Stimulated activated CD8-positive, alpha-beta memory T cell treated with anti-CD3 and anti-CD28 coated beads, Interleukin-4, amount 100 ng/mL, for 4 hours (primary cell): ENCODE data around the gene FSCN2.
"Not testable (repeated sequence)": the region's sequence is repeated elsewhere in the genome, so short reads cannot be mapped to it uniquely, and the experiment has no call there.

Experiments used
- DNase-seq, 2 donors: peaks; one replicate each; pipeline ENCODE4 v3.0.0-alpha.2; 2020; ENCODE audit warnings: low read depth in 2 of 2, low spot score in 1 of 2

Gene FSCN2

GRCh38 chr17:81573794-81574642, 45.8 kb downstream of the FSCN2 start:
- no peak for DNase-seq

- DNase-seq, result no peak
Measured at GRCh38 chr17:81574643-81574956, 46.4 kb downstream of the FSCN2 start.

DNA sequence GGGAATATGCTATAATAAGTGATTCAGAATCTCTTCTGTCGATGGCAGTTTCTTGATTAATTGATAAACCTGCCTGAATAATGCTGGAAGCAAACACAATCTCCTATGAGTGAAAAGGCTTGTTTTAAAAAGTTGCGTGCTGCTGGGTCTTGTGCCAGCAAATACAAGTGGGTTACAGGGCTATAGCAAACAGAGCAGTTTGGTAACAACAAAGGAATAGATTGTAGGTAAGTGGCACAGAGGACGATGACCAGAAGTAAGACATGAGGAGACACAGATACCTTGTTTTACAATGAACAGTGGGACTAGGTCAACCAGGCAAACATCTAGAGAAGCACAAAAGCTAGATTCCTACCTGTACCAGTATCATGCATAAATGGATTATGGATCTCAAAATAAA, 47.7 kb downstream of the FSCN2 start:
- DNase-seq, result no peak

DNA sequence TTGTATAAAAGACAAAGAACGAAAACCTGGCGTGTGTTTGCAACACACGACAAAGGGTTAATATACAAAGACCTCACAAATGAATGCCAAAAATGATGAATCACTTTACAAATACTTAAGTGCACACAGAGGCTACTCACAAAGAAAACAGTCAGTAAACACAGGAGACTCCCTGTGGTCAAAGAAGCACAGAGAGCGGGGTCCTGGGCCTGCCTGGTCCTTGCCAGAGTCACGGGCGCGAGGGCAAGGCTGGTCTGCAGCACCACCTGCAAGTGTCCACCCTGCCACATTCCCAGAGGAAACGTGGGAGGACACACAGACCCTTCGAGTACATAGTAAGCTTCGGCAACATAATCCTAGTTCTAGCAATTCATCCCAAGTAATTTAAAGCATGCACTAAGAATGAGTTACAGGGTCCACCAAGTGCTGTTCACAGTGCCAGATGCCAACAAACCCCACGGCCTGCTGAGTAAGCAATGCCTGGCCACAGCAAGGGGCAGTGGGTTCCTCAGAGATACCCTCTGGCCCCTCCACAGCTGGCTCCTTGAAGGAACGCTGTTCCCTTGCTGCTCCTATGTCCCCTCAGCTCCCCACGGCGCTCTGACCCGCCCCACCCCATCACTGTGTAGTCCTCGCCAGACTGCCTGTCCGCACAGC, 48.6 kb downstream of the FSCN2 start:
- no peak for DNase-seq

DNA sequence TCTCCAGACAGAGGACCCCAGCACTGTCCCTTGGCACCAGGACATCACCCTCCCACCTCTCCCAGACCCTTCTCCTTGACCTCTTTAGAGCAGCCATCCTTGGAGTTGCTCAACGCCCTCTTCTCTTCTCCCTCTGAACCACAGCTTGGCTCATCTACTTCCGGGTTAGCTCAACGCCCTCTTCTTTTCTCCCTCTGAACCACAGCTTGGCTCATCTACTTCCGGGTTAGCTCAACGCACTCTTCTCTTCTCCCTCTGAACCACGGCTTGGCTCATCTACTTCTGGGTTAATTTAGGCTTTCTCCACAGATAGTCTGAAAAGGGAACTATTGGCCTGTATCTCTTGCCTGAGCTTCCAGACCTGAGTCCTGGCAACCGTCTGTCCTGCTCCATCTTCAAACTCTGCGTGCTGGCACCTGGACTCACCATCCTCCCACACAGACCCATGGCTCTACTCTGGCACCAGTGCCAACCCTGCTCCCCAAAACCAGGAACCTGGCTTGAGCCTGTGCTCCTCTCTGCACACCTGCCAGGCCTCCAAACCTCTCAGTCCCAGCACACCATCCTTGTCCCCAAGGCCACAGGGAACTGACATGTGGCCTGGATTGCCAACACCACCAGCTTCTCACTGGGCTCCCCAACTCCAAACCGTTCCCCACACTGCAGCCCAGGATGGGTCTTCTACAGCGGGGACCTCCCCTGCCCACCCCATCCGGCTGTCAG, 49.3 kb downstream of the FSCN2 start:
- no peak for DNase-seq

DNA sequence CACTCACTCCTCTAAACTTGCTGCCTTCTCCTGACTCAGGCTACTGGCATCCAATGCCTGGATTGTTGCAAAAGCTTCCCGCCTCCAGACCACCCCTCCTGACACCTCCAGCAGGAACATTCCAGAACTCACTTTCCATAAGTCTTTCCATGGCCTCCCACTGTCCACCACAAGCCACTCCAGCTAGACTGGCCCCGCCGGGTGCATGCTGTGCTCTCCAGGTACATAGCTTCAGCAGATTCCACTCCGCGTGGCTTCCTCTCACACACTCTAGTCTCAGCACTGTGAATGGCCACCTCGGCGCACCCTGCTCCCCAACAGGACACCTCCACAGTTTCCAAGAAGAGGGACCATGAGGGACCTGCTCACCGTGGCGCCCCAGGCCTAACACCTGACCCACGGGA, 49.9 kb downstream of the FSCN2 start:
- DNase-seq, result no peak

DNA sequence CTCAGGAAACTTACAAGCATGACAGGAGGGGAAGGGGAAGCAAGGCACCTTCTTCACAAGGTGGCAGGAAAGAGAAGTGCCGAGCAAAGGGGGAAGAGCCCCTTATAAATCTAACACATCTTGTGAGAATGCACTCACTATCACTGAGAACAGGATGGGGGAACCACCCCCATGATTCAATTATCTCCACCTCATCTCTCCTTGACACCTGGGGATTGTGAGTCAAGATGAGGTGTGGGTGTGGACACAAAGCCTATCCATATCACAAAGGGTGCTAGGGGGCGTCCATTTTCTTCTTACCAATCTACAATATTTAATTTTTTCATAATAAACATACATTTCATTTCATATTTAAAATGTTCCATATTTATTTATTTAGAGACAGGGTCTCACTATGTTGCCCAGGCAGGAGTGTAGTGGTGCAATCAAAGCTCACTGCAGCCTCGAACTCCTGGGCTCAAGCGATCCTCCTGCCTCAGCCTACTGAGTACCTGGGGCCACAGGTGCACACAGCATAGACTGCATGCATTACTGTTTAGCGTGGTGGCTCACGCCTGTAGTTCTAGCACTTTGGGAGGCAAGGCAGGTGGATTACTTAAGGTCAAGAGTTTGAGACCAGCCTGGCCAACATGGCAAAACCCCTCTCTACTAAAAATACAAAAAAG, 50.5 kb downstream of the FSCN2 start:
- no peak for DNase-seq

GRCh38 chr17:81579298-81579697, 51.1 kb downstream of the FSCN2 start:
- no peak for DNase-seq

DNA sequence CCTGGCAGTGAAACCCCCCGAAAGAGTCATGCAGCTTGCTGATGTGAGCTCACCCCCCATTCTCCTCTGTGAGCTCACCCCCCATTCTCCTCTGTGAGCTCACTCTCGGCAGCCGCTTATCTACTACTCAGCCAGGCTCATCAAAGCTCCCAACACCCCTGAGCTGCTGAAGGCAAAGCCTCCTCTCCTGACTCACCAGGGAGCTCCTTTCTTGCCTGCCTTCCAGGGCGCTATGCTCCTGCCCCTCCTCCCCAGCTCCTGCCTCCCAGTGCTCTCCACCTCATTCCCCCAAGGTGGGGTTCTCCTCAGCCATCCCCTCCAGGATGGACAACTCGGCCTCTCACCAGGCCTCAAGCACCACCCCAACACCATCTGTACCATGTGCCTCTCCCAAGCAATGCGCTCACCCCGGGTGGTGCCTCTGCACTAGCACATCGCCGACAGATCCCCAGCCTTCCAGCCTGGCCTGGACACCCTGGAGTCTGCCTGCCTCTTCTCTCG, 51.7 kb downstream of the FSCN2 start:
- DNase-seq, result no peak

- DNase-seq, result no peak
Measured at GRCh38 chr17:81580481-81580880, 52.3 kb downstream of the FSCN2 start.

- no peak for DNase-seq
Measured at GRCh38 chr17:81581758-81582157, 53.6 kb downstream of the FSCN2 start.

GRCh38 chr17:81582341-81582740, 54.2 kb downstream of the FSCN2 start:
- no peak for DNase-seq

DNA sequence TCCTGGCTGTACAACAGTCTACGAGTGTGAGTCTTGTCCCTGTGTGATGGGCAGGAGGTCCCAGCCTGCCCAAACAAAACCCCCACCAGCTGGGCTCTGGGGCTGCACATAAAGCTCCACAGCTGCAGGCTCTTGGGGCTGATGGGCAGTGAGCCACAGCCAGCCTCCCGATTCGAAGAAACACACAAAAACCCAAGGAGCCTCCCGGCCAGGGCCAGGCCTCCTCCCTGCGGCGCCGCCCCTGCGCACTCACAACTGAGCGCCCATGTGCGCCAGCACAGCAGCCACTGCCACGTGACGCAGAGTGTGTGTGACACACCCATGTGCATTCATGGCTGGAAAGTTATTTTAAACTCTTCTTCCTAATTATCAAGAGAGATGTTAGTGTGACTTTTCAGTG, 54.6 kb downstream of the FSCN2 start:
- no peak for DNase-seq

DNA sequence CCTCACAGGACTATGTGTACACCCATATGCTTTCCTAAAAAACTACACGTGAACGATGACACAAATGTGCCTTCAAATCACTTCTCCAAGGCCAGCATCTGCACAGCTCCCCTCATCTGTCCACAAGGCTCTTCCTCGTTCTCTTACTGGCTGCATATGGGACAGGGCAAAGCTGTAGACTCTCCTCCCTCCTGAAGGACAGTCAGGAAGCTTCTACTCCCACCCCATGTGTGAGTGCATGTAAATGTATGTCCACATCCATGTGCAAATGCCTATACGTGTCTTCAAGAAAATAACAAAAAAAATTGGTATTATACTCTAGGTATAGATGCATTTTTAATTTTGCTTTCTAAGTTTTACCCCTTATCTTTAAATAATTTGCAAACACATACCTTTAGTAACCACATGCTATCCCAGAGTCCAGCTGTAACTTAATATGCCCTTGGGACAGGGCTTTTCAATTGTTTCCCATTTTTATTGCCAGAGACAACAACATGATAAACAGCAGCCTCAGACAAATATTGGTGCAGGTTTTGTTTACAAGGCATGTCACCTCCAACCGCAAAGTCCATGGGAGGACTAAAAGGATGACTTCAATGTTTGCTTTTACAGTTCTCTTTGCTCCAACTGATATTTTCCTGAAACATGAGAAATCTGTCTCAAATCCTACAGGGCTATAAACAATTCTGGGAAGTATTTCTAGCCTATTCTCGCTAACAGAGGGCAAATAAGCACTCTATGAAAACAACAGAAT, 55.6 kb downstream of the FSCN2 start:
- no peak for DNase-seq

DNA sequence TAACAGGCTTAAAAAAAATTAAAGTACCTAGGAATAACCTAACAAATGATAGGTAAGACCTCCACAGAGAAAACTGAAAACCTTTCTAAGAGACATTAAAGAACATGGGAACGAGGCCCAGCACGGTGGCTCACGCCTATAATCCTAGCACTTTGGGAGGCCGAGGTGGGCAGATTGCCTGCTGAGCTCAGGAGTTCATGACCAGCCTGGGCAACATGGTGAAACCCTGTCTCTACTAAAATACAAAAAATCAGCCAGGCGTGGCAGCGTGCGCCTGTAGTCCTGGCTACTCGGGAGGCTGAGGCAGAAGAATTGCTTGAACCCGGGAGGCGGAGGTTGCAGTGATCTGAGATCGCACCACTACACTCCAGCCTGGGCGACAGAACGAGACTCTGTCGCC, 56.6 kb downstream of the FSCN2 start:
- DNase-seq, result not testable (repeated sequence)

DNA sequence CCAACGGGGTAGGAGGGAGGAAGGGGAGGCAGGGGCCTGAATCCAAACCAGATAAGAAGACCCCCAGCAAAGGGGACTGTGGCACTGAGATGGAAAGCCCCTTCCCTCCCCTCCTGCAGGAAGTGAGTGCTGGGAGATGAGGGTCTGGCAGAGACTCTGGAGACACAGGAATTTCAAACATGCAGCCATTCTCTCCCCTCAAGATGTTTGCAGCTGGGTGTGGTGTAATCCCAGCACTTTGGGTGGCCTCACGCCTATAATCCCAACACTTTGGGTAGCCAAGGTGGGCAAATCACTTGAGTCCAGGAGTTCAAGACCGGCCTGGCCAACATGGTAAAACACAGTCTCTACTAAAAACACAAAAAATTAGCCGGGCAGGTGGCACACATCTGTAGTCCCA, 57.9 kb downstream of the FSCN2 start:
- DNase-seq, result no peak
